OCI-LY3 (cell line): ENCODE data around the gene RTBDN.

Experiments used
- EZH2phosphoT487 ChIP-seq: fragments of 200-600 bp; shearing (Covaris generic); IDR thresholded peaks from 2 replicates; pipeline ENCODE4 v1.6.1; 2018; ENCODE audit warnings: antibody characterized with exemption, mixed run types, low read depth
- TF ChIP-seq, protein P1 (sequence below): fragments of 200-600, 300-600 bp; sonication (generic); IDR thresholded peaks from 2 replicates; pipeline ENCODE4 v1.5.1; 2014; ENCODE audit warnings: antibody characterized with exemption, low read length, low read depth

DNA sequence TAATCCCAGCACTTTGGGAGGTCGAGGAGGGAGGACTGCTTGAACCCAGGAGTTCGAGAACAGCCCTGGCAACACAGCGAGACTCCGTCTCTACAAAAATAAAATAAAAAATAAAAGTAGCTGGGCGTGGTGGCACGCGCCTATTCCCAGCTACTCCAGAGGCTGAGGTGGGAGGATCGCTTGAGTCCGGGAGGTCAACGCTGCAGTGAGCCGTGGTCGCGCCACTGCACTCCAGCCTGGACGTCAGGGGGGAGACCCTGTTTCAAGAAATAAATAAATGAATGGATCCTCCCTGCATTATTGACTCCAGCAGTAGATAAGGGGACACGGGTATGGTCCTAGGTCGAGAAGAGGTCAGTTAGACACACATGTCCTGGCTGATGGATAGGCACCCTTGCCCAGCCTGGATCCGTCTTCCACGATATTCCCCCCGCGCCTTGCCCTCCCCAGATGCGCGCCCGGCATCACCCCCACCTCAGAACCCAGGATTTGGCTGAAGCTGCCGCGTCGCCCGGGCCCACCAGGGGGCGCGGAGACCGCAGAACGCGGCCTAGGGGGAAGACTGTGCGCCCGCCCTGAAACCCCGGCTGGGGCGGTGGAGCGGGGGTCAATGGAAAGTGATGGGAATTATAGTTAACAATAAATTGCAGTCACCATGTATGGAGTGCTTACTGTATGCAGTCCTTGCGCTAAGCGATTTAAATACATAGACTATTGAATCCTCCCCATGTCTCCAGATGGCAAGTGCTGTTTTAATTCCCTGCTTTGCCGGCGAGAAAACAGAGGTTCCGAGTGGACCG, 57.0 kb downstream of the RTBDN start:
- TF ChIP-seq, protein P1, sequence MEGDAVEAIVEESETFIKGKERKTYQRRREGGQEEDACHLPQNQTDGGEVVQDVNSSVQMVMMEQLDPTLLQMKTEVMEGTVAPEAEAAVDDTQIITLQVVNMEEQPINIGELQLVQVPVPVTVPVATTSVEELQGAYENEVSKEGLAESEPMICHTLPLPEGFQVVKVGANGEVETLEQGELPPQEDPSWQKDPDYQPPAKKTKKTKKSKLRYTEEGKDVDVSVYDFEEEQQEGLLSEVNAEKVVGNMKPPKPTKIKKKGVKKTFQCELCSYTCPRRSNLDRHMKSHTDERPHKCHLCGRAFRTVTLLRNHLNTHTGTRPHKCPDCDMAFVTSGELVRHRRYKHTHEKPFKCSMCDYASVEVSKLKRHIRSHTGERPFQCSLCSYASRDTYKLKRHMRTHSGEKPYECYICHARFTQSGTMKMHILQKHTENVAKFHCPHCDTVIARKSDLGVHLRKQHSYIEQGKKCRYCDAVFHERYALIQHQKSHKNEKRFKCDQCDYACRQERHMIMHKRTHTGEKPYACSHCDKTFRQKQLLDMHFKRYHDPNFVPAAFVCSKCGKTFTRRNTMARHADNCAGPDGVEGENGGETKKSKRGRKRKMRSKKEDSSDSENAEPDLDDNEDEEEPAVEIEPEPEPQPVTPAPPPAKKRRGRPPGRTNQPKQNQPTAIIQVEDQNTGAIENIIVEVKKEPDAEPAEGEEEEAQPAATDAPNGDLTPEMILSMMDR, result peak; percentile 97
- TF ChIP-seq EZH2phosphoT487, result no peak
